Measurements from ENCODE around the gene ADAM12.

Gene ADAM12

GRCh38 chr10:126224967-126225671, 163.2 kb downstream of the ADAM12 start:
- no peak overlapping the region for H3K4me3 ChIP-seq (ENCODE audit: low read length)
- no peak overlapping the region for H3K9ac ChIP-seq (ENCODE audit: low read length)
- TF ChIP-seq CTCF (IDR thresholded peaks at IDR 0.05; ENCODE audit: low read depth, low read length) (no peak), EZH2phosphoT487 (IDR thresholded peaks at IDR 0.05; ENCODE audit: low read depth) (no peak)
- no peaks in the 10 kb centered on the region for H3K27me3 ChIP-seq (ENCODE audit: low read depth, low read length)
- no peak overlapping the region for H3K4me2 ChIP-seq (ENCODE audit: low read length)
- H3K9me3 ChIP-seq (ENCODE audit: insufficient read depth, low read length), result no peaks in the 10 kb centered on the region
- no peak overlapping the region for H2AFZ ChIP-seq (ENCODE audit: low read depth, low read length)
- H4K20me1 ChIP-seq (ENCODE audit: insufficient read depth, low read length), result no peaks in the 10 kb centered on the region
- no peaks in the 10 kb centered on the region for H3K79me2 ChIP-seq (ENCODE audit: low read length)
- H3K4me1 ChIP-seq (ENCODE audit: low read length), result no peaks in the 10 kb centered on the region
- no peak overlapping the region for H3K27ac ChIP-seq (ENCODE audit: low read length)
- H3K36me3 ChIP-seq (replicated peaks; ENCODE audit: low read depth, low read length), result no peaks in the 10 kb centered on the region

GRCh38 chr10:126223512-126224067, 164.7 kb downstream of the ADAM12 start:
- no peak overlapping the region for H3K4me3 ChIP-seq (ENCODE audit: low read length)
- H3K27ac ChIP-seq (ENCODE audit: low read length), result no peak overlapping the region
- no peaks in the 10 kb centered on the region for H3K4me1 ChIP-seq (ENCODE audit: low read length)
- H3K79me2 ChIP-seq (ENCODE audit: low read length), result no peaks in the 10 kb centered on the region
- TF ChIP-seq EZH2phosphoT487 (IDR thresholded peaks at IDR 0.05; ENCODE audit: low read depth) (no peak), CTCF (IDR thresholded peaks at IDR 0.05; ENCODE audit: low read depth, low read length) (no peak)
- no peaks in the 10 kb centered on the region for H3K9me3 ChIP-seq (ENCODE audit: insufficient read depth, low read length)
- no peak overlapping the region for H3K9ac ChIP-seq (ENCODE audit: low read length)
- no peaks in the 10 kb centered on the region for H3K36me3 ChIP-seq (replicated peaks; ENCODE audit: low read depth, low read length)
- H3K27me3 ChIP-seq (ENCODE audit: low read depth, low read length), result no peaks in the 10 kb centered on the region
- no peak overlapping the region for H2AFZ ChIP-seq (ENCODE audit: low read depth, low read length)
- H4K20me1 ChIP-seq (ENCODE audit: insufficient read depth, low read length), result no peaks in the 10 kb centered on the region
- H3K4me2 ChIP-seq (ENCODE audit: low read length), result no peak overlapping the region

- H3K9me3 ChIP-seq (ENCODE audit: insufficient read depth, low read length), result no peaks in the 10 kb centered on the region
- no peak overlapping the region for H3K9ac ChIP-seq (ENCODE audit: low read length)
- H3K36me3 ChIP-seq (replicated peaks; ENCODE audit: low read depth, low read length), result no peaks in the 10 kb centered on the region
- no peaks in the 10 kb centered on the region for H3K27me3 ChIP-seq (ENCODE audit: low read depth, low read length)
- TF ChIP-seq CTCF (IDR thresholded peaks at IDR 0.05; ENCODE audit: low read depth, low read length), result no peak
- TF ChIP-seq EZH2phosphoT487 (IDR thresholded peaks at IDR 0.05; ENCODE audit: low read depth), result no peak
- no peak overlapping the region for H3K4me3 ChIP-seq (ENCODE audit: low read length)
- no peaks in the 10 kb centered on the region for H3K4me1 ChIP-seq (ENCODE audit: low read length)
- H2AFZ ChIP-seq (ENCODE audit: low read depth, low read length), result no peak overlapping the region
- H3K27ac ChIP-seq (ENCODE audit: low read length), result no peak overlapping the region
- H3K4me2 ChIP-seq (ENCODE audit: low read length), result no peak overlapping the region
- no peaks in the 10 kb centered on the region for H4K20me1 ChIP-seq (ENCODE audit: insufficient read depth, low read length)
- H3K79me2 ChIP-seq (ENCODE audit: low read length), result no peaks in the 10 kb centered on the region
Measured at GRCh38 chr10:126222736-126223511, 165.4 kb downstream of the ADAM12 start.

GRCh38 chr10:126221874-126222273, 166.4 kb downstream of the ADAM12 start:
- Histone ChIP-seq H3K36me3 (replicated peaks; ENCODE audit: low read depth, low read length) (no peaks in the 10 kb centered on the region), H4K20me1 (ENCODE audit: insufficient read depth, low read length) (no peaks in the 10 kb centered on the region), H3K27ac (ENCODE audit: low read length) (no peak overlapping the region), H3K4me1 (ENCODE audit: low read length) (no peaks in the 10 kb centered on the region), H2AFZ (ENCODE audit: low read depth, low read length) (no peak overlapping the region), H3K9ac (ENCODE audit: low read length) (no peak overlapping the region), H3K27me3 (ENCODE audit: low read depth, low read length) (no peaks in the 10 kb centered on the region), H3K9me3 (ENCODE audit: insufficient read depth, low read length) (no peaks in the 10 kb centered on the region), H3K79me2 (ENCODE audit: low read length) (no peaks in the 10 kb centered on the region), H3K4me2 (ENCODE audit: low read length) (no peak overlapping the region), H3K4me3 (ENCODE audit: low read length) (no peak overlapping the region)
- TF ChIP-seq EZH2phosphoT487 (IDR thresholded peaks at IDR 0.05; ENCODE audit: low read depth) (no peak), CTCF (IDR thresholded peaks at IDR 0.05; ENCODE audit: low read depth, low read length) (no peak)

Data from OCI-LY3 (cell line).